ENCODE measurements around the gene NACAD. TPM values are rescaled to one million over a fixed set of nuclear protein-coding genes. Genes with fewer than 3 reads are reported as not detected.

Gene NACAD
- total RNA-seq, 1 donor from 2014 or later, result 9.6 TPM

DNA sequence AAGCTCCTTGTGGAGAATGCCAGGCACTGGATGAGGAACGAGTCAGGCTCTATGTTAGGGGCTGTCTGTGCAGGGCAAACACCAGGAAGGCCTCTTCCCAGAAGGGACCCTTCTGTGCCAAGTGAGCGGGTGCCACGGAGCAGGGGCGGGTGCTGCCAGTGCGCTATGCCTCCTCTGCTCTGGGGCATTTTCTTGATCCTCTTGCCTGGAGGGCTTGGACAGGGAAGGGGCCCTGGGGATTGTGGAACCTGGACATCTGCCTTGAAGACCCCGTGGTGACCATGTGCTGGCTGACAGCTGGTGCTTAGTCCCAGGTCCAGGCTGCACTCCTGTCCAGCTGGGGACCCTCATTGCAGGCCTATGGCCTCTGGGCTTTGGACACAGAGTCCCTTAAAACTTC is 38.2 kb upstream of the NACAD start:
- TF ChIP-seq, protein P1, sequence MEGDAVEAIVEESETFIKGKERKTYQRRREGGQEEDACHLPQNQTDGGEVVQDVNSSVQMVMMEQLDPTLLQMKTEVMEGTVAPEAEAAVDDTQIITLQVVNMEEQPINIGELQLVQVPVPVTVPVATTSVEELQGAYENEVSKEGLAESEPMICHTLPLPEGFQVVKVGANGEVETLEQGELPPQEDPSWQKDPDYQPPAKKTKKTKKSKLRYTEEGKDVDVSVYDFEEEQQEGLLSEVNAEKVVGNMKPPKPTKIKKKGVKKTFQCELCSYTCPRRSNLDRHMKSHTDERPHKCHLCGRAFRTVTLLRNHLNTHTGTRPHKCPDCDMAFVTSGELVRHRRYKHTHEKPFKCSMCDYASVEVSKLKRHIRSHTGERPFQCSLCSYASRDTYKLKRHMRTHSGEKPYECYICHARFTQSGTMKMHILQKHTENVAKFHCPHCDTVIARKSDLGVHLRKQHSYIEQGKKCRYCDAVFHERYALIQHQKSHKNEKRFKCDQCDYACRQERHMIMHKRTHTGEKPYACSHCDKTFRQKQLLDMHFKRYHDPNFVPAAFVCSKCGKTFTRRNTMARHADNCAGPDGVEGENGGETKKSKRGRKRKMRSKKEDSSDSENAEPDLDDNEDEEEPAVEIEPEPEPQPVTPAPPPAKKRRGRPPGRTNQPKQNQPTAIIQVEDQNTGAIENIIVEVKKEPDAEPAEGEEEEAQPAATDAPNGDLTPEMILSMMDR (IDR thresholded peaks at IDR 0.05), result no peak
- DNase-seq (ENCODE audit: extremely low spot score, unreplicated experiment), result no peak
- Mint-ChIP-seq H3K27ac (ENCODE audit: unreplicated experiment) (no peak overlapping the region), H3K36me3 (ENCODE audit: unreplicated experiment) (no peaks in the 10 kb centered on the region), H3K9me3 (ENCODE audit: unreplicated experiment) (no peaks in the 10 kb centered on the region), H3K4me3 (ENCODE audit: unreplicated experiment) (no peak overlapping the region), H3K27me3 (ENCODE audit: unreplicated experiment) (no peaks in the 10 kb centered on the region), H3K4me1 (ENCODE audit: unreplicated experiment) (no peaks in the 10 kb centered on the region)

GRCh38 chr7:45126201-45126600 is 37.4 kb upstream of the NACAD start:
- H3K36me3 Mint-ChIP-seq (ENCODE audit: unreplicated experiment), result no peaks in the 10 kb centered on the region
- no peaks in the 10 kb centered on the region for H3K4me1 Mint-ChIP-seq (ENCODE audit: unreplicated experiment)
- no peak for DNase-seq (ENCODE audit: extremely low spot score, unreplicated experiment)
- H3K27ac Mint-ChIP-seq (ENCODE audit: unreplicated experiment), result no peak overlapping the region
- no peaks in the 10 kb centered on the region for H3K9me3 Mint-ChIP-seq (ENCODE audit: unreplicated experiment)
- H3K27me3 Mint-ChIP-seq (ENCODE audit: unreplicated experiment), result peaks cover 2% of the 10 kb centered on the region
- H3K4me3 Mint-ChIP-seq (ENCODE audit: unreplicated experiment), result no peak overlapping the region
- TF ChIP-seq, protein P1 (IDR thresholded peaks at IDR 0.05), result no peak

- H3K4me1 Mint-ChIP-seq (ENCODE audit: unreplicated experiment), result no peaks in the 10 kb centered on the region
Measured at GRCh38 chr7:45125193-45125904, 36.6 kb upstream of the NACAD start.

GRCh38 chr7:45123913-45124710 is 35.3 kb upstream of the NACAD start:
- H3K27ac Mint-ChIP-seq (ENCODE audit: unreplicated experiment), result no peak overlapping the region
- peaks cover 3% of the 10 kb centered on the region for H3K27me3 Mint-ChIP-seq (ENCODE audit: unreplicated experiment)
- H3K4me1 Mint-ChIP-seq (ENCODE audit: unreplicated experiment), result no peaks in the 10 kb centered on the region
- TF ChIP-seq, protein P1 (IDR thresholded peaks at IDR 0.05), result no peak
- H3K36me3 Mint-ChIP-seq (ENCODE audit: unreplicated experiment), result no peaks in the 10 kb centered on the region
- no peak overlapping the region for H3K4me3 Mint-ChIP-seq (ENCODE audit: unreplicated experiment)
- no peak for DNase-seq (ENCODE audit: extremely low spot score, unreplicated experiment)
- H3K9me3 Mint-ChIP-seq (ENCODE audit: unreplicated experiment), result no peaks in the 10 kb centered on the region

More at GRCh38 chr7:45125193-45125904, 36.6 kb upstream of the NACAD start:
- H3K36me3 Mint-ChIP-seq (ENCODE audit: unreplicated experiment), result no peaks in the 10 kb centered on the region
- no peak overlapping the region for H3K4me3 Mint-ChIP-seq (ENCODE audit: unreplicated experiment)
- H3K27me3 Mint-ChIP-seq (ENCODE audit: unreplicated experiment), result peaks cover 3% of the 10 kb centered on the region
- no peaks in the 10 kb centered on the region for H3K9me3 Mint-ChIP-seq (ENCODE audit: unreplicated experiment)
- no peak overlapping the region for H3K27ac Mint-ChIP-seq (ENCODE audit: unreplicated experiment)
- TF ChIP-seq, protein P1 (IDR thresholded peaks at IDR 0.05), result no peak
- no peak for DNase-seq (ENCODE audit: extremely low spot score, unreplicated experiment)

Measured in osteocyte (in vitro differentiated cells).